Putamen (tissue), 1 donor: ENCODE data around the gene CCDC89.
"Not testable (repeated sequence)": the region's sequence is repeated elsewhere in the genome, so short reads cannot be mapped to it uniquely, and the experiment has no call there.

Experiments used
- DNase-seq: peaks from one replicate; pipeline ENCODE4 v3.0.0-alpha.2; 2016; ENCODE audit warnings: low spot score

The CCDC89 gene

DNA sequence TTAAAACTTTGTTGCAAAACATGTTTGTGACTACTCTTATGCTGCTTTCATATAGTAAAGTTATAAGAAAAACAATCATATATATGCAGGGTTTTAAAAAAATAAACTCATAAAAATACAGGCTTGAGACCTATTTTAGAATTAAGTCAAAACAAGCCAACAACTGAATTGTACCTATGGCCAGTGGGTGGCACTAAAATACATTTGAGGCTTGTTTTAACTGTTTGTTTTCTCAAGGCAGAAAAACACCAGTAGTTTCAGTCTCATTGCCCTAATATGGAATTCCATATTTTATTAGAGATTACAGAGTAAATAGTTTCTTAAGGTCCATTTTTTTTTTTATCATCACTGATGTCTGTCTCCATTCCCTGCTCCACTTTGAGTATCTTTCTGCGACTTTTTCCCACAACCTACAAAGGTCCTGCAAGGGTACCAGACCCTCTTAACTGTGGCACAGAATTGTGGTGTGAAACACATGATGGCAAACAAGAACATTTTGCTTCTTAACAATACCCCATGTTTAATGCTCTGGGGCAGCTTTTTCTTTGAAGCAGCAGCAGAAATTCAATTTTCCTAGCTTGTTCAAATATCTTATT, 8.5 kb upstream of the CCDC89 start:
- DNase-seq: no peak

DNA sequence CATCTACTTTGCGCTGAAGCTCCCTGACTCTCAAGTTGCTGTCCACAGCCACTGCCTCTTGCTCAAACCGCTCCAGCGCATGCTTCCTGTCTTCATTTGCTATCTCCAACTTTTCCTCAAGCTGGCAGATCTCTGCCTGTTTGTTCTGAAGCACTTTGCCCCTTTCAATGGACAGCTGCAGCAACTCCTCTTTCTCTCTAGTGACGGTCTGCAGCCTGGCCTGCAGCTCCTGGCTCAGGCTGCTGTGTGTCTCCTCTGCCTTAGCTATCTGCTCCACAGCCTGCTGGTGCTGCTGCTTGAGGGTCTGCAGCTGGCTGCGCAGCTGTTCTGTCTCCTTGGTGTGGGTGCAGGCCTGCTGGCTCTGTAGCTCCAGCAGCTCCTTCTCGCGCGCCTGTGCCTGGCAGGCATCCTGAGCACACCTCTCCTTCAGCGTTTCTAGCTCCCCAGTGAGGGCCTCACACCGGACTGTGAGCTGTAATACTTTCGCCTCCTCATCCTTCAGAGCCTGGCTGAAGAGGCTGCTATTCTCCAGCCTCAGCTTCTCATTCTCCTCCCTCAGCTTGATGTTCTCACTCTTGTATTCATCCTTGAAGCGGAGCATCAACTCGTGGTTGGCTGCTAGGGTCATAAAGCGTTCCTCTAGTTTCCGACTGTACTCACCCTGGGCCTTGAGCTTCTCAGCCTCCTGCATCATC, 723 bp downstream of the CCDC89 start:
- DNase-seq: no peak

DNA sequence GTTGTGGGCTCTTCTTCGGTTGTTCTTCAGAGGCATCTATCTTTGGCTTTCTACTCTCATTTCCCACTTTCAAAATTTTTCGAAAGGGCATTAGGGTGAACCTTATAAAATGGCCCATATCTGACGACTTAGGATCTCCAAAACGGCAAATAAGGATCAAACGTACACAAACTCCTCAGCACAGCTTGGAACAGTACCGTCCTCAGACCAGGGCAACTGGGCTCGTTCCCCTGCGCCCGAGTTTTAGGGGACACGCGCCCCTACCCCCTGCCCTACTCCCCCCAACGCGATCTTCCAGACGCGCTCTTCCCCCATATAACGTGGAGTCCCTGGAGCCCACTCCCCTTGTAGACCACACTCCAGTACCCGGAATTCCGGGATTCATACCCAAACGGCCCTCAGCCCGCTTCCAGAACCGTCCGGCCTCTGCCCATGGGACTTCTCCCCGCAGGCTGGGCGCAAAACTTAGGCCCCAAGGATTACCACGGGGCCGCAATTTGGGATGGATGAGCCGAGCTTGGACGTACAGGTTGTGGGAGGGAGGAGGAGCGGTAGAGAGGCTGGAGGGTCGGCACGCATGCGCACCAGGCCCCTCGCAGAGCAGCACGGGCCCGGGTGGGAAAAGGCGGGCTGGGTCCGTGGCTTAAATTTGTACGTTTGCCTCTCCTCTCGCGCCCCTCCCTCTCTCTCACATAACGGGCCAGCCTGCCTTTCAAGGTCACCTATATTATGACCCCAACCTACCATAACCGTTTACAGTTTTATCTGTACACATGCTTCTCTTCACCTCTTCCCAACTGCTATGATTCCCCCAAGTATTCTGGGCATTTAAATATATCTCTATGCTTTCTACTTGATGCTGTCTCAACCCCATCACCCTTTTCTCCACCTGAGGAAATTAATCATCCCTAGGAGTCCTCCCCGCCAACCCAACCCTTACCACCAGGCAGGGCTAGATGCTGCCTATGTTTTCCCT, 3.4 kb downstream of the CCDC89 start:
- peak; percentile 77 for DNase-seq

DNA sequence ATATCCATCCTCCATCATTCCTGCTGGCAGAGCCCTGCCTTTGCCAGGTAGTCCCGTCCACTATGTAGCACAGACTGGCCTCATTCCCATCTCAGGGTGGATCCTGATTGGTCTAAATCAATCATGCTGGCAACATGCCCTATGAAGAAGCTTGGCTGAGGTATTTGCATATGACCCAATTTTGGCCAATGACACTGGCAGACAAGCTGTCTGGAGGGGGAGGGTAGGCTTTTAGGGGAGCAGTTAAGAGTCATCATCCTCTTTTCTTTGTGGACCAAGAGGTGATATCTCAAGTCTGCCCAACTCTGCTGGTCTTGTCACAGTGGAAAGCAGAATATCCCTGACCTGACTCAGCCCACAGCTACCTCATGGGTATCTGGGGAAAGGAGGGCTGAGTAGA, 5.1 kb downstream of the CCDC89 start:
- DNase-seq: no peak

DNA sequence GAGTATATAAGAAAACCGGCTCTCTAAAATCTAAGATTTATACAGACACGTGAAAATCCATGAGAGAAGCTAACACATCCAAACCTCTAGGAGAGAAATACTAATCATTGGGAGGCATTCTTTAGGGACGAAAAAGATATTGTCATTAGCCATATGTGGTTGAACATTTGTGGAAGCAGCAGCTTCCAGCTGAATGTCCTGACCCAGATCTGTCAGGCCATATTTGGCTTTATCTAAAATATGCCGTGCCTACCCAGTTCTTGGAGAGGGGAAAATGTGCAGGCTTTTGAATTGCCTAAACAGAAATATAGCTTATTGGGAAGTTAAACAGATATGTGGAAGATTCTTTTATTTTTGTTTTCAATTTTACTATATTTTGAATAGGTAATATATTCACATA, 6.4 kb downstream of the CCDC89 start:
- no peak for DNase-seq

DNA sequence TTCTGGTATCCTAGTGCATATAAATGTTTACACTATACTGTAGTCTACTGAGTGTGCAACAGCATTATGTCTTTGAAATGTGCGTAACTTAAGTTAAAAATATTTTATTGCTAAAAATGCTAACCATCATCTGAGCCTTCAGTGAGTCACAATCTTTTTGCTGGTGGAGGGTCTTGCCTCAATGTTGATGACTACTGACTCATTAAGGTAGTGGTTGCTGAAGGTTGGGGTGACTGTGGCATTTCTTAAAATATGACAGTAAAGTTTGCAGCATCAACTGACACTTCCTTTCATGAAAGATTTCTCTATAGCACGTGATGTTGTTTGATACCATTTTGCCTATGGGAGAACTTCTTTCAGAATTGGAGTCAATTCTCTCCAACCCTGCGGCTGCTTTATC, 12.6 kb downstream of the CCDC89 start:
- no peak for DNase-seq

DNA sequence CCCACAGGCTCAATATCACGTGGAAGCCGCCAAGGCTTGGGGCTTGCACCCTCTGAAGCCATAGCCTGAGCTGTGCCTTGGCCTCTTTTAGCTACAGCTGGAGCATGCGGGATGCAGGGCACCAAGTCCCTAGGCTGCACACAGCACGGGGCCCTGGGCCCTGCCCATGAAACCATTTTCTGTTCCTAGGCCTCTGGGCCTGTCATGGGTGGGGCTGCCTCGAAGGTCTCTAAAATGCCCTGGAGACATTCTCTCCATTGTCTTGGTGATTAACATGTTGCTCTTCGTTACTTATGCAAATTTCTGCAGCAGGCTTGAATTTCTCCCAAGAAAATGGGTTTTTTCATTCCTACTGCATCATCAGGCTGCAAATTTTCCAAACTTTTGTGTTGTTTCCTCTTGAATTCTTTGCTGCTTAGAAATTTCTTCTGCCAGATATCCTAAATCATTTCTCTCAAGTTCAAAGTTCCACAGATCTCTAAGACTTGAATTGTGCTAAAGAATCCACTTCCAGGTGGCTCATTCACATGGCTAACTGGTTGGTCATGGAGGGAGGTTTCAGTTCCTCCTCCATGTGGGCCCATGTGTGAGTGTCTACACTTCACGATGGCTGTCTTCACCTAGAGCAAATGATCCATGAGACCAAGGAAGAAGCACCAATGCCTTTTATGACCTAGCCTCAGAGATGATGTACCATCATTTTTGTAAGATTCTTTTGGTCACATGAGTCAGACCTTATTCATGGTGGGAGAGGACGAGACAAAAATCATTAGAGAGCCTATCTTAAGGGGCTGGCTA, 13.7 kb downstream of the CCDC89 start:
- DNase-seq: no peak

DNA sequence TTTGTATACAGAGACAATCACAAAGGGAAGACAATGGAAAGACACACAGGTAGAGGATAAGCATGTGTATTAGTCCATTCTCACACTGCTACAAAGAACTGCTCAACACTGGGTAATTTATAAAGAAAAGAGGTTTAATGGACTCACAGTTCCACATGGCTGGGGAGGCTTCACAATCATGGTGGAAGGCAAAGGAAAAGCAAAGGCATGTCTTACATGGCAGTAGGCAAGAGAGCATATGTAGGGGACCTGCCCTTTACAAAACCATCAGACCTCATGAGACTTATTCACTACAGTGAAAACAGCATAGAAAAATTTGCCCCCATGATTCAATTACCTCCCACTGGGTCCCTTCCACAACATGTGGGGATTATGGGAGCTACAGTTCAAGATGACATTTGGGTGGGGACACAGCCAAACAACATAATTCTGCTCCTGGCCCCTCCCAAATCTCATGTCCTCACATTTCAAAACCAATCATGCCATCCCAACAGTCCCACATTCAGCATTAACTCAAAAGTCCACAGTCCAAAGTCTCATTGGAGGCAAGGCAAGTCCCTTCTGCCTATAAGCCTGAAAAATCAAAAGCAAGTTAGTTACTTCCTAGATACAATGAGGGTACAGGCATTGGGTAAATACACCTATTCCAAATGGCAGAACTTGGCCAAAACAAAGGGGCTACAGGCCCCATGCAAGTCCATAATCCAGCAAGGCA, 14.9 kb downstream of the CCDC89 start:
- DNase-seq: not testable (repeated sequence)

DNA sequence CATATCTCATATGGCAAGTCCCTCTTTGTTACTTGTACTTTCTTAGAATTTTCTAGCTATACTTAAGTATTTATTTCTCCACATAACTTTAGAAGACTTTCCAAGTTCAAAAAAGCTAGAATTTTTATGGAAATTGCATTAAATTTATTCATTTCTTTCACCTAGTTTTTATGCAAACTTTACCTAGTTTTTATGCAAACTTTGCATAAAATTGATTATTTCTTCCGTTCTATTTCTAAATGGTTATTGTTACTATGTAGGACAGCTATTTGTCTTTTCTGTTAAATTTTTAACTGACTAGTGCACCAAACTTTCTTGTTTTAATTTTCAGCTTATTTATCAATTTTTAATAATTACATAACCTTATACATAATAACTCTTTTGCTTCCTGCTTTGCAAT, 17.8 kb downstream of the CCDC89 start:
- no peak for DNase-seq

DNA sequence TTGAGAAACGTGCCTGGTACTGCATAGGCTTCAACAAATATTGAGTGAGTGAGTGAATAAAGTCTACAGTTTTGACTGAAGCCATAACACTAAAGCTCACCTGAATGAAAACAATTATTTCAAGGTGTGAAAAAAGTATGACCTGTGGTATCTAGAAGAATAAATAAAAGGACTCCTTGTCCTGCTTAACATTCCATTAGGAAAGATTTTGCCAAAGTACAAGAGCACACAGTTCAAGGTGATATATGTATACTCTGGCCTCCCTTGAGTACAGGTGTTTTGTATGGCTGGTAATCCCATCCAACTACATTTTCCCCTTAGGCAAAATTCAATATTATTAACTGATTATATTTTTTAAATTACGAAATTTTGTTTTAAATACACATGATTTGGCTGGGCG, 19.3 kb downstream of the CCDC89 start:
- DNase-seq: no peak

DNA sequence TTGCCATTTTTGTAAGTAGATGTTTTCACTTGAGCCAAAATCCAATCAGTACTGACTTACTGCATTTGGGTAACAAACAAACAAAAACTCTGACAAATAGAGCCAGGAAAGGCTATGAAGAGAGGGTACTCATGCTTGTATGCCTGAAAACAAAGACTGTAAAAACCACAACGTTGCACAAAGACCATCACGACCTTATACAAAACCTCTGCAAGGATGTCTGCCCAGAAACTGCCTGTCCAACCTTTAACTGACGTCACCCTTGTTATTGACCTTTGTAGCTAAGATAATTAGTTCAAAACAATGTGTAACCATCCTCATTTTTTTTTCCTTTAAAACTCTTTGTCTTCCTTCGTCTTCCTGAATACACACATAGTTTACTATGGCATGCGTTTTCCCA, 20.3 kb downstream of the CCDC89 start:
- no peak for DNase-seq

DNA sequence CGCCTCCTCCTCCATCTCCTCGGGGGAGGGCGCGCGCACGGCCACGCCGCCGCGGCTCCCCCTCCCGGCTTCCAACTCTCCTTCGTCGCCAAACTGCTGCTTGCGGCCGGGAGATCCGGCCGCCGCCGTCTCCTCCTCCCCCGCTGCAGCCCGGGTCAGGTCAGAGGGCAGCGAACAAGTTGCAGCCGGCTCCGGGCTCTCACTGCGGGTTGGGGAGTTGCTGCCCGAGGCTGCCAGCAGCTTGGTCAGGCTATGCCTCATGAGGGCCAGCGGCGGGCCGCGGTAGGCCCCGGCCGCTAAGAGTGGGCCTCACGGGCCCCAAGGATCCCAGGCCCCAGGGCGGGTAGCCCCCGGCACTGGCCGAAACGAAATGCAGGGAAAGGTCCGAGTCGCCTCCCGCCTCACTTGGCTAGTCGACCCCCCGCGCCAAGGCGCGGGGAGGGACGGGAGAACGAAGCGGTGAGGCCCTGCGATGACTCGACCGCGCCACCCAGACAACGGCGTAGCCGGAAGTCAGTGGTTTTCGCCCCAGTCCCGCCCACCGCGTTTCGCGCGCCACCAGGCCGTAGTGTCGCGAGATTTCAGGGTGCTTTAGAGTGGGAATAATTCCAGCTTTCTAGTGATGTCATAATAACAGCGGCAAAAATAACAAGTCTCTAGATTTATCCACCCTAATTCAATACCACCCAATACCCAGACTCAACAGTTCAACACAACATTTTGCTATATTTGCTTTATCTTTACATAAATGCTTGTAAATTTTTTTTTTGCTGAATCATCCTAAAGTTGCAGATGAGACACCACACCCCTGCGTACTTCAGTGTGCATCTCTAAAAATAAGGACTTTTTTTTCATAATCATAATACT, 21.1 kb downstream of the CCDC89 start, which contains the start of gene CREBZF:
Gene CREBZF, minus strand, starts transcription at position 515 of the 867 bp plus-strand sequence. Its CDS starts 254 bp downstream, at position 261.
- peak; percentile 96 for DNase-seq

DNA sequence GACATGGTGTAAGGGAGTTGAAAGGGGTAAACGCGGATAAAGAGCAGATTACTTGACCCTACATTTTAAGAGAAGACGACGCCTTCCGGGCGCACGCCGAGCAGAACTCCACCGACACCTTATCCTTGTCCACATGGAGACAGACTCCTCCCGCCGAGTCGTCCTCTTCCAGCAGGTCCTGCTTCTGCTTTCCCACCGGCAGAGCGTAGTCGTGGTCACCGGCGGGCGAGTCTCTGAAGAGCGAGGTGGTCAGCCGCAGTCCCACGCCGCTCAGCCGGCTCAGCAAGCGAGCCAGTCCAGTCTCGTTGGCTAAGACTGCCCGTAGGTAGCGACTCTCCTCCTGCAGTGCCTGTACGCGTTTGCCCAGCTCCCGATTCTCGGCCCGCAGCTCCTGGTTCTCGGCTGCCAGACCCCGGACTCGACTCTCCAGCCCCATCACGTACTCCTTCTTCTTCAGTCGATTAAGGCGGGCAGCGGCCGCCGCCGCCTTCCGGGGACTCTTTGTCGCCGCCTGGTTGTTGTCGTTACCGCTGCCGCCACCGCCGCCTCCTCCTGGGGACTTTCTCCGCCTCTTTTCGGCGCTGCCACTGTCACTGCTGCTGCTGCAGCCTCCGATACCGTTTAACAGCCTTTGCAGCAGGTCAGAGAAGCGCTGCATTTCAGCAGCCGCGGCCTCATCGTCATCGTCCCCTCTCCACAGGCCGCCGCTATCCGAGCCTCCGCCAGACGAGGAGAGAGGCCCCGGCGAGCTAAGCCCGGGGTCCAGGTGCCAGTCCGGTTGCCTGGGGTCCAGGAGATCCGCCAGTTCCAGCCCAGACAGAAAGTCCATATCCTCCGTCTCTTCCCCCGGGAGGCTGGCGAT, 22.0 kb downstream of the CCDC89 start:
- DNase-seq: peak; percentile 81

DNA sequence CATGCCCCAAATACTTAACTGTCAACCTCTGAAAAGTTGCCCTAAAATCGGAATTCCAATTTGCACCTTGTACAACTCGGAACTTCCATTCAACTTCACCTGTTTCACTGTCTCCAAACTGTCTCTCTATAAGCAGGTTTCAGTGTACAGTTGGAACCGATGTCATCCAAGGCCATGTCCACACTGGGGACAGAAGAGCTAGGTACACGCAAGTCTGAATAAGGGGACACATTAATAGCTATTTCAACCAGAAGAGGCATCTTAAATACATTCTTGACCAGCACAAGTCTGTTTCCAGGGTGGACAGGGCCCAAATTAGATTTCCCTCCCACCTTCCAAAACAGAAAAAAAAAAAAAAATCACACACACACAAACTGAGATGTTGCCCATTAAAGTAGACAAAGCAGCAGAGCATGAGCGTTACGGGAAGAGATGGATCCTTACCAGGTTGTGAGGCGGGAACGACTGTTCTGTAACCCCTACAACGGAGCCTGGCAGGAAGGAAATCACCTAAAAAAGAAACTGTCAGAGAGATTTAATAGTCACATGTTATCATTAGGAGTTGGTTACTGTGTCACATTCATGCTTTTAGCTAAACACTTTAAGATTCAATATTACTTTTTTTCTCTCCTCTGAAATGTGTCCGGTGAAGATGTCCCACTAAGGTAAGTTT, 22.8 kb downstream of the CCDC89 start:
- no peak for DNase-seq

DNA sequence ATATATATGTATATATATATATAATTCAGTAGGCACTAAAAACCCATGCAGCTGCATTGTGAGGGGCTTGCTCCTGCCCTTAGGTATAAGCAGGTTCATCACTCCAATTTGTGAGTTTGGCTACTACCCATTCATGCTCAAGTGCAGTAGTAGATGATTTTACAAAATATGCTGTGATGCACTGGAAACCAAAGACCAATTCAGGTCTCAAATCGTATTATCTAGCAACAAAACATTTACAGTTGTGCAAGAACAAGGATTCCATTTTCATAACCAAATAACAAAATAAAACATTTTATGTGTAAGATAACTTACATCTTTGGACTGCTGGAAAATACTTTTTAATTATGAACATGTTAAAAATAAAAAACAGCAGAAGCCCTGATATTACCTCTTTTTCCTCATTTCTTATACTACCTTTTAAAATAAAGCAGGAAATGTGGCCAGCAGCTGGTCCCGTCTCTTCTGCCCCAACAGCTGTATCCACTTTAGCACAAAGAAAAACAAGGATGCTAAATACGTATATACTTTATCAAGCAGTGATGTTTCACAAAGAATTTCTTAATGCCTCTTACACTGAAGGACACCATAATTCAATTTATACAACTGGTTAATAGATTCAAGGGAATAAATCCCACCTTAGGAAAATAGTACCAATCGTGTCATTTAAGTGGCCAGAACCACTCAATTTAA, 23.9 kb downstream of the CCDC89 start:
- DNase-seq: no peak

DNA sequence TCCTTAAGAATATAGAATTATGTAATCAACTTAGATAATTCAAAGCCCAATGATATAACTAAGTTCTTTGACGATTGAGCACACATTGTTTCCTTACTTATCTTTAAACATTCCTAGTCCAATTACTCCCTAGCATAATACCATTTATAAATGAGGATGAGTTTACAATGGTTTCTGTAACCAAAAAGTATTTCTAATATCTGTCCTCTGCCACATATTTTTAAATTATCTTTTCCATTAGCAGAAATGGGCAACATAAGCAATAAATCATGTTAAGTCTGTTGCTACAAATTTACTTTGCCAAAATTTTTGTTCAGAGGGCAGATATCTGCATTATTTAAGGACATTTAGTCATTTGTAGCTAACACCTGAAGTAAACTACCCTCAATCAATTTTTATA, 27.8 kb downstream of the CCDC89 start:
- DNase-seq: no peak

DNA sequence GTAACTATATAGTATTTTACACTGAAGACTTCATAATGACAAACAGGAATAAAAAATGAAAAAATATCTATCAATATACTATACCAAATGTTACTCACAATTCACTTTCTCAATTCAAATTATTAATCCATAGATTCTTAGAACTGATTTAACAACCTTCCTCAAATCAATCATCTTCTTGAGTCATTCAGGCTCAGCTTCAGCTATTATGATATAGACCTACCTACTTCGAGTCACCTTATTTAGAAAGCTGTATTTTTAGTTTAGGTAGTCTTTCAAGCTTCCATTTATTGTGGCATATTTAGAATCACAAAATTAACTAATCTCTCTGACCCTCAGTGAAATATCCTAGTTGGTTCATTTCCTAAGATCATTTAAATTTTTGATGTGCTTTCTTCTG, 29.2 kb downstream of the CCDC89 start:
- DNase-seq: no peak

DNA sequence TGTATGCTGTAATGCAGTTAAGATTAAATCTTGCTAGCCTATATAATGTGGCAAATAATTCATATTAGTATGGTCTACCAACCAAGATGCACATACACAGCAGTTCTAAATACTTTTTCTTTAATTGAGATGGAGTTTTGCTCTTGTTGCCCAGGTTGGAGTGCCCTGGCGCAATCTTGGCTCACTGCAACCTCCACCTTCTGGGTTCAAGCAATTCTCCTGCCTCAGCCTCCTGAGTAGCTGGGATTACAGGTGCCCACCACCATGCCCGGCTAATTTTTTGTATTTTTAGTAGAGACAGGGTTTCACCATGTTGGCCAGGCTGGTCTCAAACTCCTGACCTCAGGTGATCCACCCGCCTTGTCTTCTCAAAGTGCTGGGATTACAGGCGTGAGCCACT, 31.7 kb downstream of the CCDC89 start:
- DNase-seq: not testable (repeated sequence)
